HG03045 (cell line): ENCODE measurements around the gene CDH4.

Experiments used
- ATAC-seq: cut with Tn5 transposase; IDR thresholded peaks from one replicate; pipeline ENCODE4 v1.9.1; 2021; ENCODE audit warnings: mild to moderate bottlenecking, moderate library complexity; ENCODE audit not compliant: unreplicated experiment

CDH4 gene

DNA sequence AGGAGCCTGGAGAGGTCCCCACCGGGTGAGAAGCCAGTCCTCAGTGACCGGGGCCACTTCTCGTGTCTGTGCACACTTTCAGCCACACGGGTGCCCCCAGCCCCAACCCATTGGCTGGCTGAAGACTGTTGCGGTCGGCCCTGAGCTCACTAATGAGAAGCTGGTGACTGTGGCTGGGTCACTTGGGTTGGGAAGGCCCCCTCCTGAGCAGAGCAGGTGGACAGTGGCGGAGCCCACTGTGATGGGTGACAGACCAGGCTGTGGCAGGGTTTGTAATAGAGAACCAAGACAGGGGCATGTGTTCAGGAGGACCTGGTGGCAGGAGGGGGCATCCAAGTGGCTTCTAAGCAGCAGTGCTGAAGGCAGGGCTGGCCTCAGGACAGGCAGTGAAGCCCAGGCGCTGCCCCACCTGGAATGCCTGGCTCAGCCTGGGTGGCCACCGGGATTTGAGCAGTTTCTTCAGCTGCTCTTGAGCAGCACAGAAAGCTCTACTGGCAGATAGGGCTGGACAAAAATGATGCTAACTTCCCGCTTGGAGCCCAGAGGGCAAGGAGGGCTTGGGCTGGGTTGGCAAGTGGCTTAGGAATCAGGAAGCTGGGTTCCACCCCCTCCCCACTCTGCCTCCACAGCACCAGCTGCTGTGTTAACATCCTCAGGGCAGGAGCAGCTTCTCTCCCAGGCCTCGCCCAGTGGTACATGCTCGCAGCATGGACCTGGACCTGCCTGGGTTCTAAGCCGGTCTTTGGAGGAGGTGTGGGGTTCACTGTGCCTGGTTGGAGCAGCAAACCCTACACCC lies 256.4 kb downstream of the CDH4 start:
- ATAC-seq: no peak

DNA sequence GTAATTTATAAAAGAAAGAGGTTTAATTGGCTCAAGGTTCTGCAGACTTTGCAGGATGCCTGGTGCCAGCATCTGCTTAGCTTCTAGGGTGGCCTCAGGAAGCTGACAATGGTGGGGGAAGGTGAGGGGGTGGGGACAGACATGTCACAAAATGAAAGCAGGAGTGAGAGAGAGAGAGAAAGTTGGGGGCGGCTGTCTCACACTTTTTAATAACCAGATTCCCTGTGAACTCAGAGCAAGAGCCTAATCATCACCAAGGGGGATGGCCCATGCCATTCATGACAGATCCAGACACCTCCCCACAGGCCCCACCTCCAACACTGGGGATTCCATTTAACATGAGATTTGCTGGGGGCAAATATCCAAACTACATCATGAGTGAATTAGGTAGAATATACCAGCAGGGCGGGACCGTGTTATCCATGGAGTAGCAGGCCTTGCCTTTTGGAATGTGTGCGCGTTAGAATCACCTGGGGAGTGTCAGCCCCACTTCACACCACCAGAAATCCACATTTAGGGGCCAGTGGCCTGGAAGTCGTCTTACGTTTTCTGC lies 258.8 kb downstream of the CDH4 start:
- no peak for ATAC-seq

DNA sequence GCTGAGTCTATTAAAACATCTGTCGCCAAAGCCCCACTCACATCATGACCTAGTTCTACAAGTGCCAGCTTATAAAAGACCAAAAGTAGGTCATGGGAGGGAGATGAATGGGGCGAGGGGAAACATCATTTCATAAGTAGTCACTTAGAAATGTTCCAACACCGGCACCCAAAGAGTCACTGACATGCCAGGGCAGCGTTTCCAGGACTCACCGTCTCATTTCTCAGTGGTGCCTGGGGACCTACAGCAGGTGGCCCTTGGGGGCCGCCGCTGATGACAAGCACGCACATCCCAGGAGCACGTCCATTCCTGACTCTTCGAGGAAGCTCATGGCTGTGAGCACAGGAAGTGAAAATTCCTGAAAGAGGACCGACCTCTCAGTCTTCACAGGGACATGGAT lies 260.4 kb downstream of the CDH4 start:
- no peak for ATAC-seq

DNA sequence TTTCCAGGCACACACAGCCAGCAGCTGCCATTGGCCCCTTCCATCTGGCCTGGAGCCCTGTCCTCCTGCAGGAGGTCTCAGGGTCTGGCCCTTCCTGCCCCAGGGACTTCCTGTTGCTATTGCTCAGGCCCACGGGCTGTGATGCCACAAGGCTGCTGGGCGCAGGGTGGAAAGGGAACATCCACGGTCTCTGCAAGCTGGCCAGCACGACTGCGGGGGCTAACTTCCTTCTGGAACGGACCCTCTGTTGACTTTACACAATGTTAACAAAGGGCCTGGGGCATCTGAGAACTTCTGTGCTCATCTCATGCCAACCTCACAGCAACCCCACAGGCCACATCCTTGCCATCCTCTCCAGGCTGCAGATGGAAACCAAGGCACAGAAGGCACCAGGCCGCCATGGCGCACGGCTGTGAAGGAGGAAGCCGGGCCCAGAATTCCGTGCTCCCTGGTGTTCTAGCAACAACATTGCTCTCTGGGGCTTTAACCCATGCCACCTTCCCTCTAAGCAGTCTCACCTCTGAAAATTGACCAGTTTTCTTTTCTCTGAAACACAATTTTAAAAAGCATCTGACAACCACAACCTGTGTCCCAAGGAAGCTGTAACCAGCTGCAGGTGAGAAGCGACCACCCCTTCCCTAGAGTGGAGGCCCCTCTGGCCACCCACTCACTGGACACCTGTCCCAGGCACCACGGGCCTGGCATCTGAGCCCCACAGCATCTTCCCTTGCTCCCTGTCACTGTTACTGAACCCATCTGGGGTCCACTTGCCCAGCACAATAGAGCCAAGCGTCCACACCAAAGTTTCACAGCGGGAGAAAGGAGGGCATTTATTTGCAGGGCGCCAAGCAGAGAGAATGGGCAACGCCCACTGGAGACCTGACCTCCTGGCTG lies 261.3 kb downstream of the CDH4 start:
- no peak for ATAC-seq

DNA sequence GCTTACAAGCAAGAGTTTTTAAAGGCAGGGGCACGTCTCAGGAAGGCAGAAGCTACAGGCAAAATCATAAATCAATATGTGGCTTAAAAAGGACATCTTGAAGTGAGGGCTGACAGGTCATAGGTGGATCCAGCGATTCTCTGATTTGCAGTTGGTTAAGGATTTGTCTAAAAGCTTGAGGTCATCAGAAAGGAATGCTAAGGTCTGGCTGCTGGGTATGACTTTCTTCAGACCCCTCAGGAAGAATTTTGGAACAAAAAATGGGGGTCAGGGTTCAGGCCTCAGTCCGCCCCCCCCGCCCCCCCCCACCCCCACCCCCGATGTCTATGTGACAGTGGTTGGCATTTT lies 261.9 kb downstream of the CDH4 start:
- no peak for ATAC-seq

DNA sequence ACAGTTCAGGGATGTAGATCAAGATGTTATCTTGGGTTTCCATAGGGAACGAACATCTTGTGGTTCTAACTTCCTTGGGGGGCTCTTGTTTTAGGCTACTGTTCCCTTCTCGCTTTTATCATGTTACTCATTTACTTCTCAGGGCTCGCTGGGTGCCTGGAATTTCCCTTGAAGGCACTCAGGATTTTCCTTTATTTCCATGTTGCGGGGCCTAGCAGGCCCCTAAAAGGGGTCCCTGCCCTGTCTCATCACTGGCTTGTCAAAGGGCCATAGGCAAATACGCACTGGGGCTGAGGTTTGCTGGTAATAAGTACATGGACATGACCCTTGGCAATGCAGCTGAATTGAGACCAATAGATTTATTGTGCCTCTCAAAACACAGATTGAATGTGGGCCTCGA lies 262.3 kb downstream of the CDH4 start:
- ATAC-seq: no peak

DNA sequence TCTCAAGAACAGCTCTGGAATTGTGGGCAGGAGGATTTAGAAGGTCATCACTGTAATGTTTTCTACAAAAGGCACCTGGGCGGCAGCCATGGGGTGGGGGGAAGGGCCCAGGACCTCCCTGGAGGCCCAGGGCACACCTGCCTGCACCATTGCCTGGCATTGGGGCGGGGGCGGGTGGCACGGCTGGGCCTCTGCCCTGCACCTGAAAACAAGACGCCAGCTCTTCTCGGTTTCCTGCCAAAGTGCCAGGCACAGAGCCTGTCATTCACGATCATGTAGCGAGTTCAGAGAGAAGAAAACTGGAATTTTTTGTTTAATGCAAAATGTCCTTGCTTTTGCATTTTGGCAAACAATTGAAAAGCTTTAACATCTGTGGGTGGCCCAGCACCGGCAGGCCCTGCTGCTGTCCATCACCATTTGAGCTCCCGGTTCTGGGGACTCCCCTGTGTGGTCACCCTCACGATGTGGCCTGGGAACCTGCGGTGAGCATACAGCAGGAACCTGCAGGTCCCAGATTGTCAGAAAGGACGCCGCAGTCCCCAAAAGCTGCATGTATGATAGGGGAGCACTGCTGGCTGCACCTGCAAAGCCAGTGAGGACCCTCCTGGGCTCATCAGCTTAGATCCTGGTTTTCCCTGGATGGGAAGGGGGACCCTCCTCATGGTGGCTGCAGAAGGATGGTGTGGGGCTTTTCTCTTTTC lies 262.9 kb downstream of the CDH4 start:
- ATAC-seq: no peak

DNA sequence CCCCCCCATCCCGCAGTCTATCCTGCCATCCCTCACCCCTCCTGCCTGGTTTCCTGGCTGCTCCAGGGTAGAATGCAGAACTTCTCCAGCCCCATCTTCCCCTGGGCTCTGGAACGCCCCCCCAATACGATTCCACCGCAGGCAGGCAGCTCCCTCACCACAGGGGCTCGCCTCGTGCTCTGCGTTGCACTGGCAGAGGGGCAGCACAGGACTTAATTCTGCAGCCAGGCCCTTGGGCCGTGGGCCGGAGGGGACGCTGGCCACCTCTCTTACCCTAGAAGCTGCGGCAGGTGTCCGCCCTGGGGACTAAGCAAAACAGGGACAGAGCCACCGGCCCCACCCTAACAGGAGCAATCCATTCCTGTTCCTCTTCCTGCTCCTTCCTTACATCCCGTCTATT lies 263.9 kb downstream of the CDH4 start:
- no peak for ATAC-seq

DNA sequence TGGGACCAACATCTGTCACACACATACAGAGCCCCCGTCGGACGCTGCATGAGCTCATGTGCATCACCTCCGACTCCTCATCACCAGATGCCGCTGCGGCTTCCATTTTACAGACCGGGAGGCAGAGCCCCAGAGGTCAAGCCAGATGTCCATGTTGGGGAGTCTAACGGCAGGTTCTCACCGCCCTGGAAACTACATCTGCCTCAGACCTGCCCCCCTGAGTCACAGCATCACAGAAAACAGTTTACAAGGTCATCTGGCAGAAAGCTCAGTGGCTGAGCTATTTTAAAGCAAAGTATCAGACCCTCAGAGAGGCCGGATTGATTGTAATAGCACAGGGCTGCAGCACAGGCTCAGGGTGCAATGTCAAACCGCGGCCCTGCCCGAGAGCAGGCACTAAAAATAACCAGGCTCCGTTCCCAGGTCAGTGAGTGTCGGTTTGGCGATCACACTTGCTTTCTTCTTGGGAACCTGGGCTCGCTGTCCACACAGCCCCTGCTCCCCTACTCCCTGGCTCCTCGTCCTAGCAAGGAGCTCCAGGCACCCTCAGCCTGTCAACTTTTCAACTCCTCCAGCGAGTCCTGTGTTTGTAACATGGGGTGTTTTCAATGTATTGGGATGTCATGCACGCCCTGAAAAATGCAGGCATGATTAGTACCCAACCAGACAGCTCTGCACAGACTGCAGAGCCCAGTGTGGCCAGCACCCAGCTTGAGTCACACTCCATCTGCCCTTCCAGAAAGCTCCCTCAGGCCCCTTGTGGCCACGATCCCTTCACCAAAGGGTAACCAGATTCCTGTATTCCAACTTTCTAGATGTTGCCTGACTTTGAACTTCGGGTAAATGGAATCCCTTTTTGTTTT lies 264.5 kb downstream of the CDH4 start:
- ATAC-seq: no peak

DNA sequence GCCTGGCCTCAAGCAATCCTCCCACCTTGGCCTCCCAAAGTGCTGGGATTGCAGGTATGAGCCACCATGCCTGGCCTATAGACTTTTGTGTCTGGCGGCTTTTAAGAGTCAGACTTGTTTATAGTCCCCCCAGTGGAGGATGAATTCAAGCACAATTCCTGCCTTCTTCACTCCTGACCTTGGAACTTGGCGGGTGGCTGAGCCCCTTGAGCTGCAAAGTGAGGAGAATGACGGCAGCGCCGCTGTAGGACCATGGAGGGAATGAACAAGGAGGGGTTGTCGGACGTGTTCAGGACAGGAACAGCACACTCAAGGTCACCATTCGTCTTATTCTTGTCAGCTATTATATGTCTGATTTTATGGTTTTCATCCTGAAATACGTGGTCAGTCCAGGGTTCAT lies 265.4 kb downstream of the CDH4 start:
- ATAC-seq: no peak

DNA sequence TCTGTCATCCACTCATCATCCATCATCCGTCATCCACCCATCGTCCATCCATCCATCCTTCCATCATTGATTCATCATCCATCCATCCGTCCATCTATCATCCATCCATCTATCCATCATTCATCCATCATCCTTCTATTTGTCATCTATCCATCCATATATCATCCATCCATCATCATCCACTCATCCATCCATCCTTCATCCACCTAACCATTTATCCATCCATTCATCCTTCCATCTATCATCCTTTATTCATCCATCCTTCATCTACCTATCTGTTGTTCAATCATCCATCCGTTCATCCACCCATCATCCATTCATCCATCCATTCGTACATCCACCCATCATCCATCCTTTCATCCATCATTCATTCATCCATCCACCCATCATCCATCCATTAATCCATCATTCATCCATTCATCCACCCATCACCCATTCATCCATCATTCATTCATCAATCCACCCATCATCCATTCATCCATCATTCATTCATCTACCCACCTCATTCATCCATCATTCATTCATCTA lies 266.4 kb downstream of the CDH4 start:
- no peak for ATAC-seq

DNA sequence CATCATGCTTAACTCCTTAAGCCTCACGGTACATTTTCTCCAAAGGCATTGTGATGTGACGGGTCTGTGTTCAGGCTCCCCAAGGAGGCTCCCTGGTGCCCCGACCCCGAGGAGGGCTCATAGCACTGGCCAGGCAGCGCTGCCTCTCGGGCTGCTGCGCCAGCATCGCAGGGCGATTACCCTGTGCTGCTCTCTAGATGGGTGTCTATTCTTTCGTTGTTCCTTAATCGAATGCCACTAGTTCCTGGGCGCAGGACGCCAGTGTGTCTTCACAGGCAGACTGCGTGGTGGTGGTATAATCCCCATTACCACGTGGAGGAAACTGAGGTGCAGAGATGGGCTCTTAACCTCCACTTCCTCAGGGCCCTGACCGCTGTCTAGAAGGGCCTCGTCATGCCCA lies 267.4 kb downstream of the CDH4 start:
- no peak for ATAC-seq

DNA sequence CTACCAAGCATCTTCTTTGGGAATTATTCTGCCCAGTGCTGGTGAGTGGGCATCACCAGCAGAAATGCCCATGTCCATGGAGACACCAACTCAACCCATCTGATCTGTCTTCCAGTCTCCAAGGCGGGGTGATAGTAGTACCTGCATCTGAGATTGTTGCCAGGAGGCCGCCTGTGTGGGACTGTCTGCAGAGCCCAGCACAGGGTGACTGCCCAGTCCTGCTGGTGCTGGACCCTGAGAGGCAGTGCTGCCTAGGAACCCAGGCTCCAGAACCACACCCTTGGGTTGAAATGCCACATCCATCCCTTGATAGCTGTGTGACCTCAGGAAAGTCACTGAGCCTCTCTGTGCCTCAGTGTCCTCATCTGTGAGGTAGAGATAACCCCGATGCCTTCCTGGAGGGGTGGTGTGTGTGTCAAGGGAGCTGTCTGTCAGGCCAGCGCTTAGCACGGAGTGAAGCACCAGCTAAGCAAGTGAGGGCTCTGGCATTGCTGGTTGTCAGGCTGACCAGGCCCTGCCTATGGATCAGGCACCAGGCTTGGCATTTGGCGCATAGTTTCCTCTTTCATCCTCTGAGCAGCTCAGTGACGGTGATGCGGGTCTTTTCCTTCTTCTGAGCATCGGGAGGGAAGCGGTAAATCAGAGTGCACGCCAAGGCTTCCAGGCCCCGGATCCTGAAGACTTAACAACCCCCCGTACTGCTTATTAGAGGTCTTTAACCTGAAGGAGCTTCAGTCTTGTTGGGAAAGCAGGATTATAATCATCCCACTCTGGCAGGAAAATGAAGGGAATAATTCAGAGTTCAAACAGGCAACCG lies 268.2 kb downstream of the CDH4 start:
- ATAC-seq: no peak

DNA sequence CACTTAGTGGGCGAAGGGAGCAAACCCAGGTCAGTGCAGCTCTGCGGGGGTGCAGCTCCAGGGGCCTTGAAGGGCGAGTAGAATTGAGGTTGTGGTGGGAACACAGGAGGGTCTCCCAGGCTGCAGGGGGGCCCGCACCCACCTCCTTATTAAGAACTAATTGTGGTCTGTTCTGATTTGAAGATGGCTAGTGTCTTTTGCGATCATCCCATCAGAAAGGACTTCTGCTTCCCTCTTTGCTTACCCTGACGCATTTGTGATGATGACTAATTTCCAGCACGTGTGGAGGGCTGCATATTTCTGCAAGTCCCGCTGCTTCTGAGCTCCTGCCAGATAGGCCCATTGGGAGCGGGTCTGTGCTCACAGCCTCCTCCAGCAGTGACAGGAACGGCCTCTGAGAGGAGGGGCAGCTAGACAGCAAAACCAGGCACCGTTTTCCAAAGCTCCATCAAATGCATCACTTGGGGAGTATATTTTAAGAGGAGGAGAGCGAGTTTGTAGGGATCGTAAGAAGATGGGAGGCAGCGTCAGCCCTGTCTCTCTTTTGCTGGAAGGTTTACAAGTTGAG lies 268.9 kb downstream of the CDH4 start:
- ATAC-seq: no peak

DNA sequence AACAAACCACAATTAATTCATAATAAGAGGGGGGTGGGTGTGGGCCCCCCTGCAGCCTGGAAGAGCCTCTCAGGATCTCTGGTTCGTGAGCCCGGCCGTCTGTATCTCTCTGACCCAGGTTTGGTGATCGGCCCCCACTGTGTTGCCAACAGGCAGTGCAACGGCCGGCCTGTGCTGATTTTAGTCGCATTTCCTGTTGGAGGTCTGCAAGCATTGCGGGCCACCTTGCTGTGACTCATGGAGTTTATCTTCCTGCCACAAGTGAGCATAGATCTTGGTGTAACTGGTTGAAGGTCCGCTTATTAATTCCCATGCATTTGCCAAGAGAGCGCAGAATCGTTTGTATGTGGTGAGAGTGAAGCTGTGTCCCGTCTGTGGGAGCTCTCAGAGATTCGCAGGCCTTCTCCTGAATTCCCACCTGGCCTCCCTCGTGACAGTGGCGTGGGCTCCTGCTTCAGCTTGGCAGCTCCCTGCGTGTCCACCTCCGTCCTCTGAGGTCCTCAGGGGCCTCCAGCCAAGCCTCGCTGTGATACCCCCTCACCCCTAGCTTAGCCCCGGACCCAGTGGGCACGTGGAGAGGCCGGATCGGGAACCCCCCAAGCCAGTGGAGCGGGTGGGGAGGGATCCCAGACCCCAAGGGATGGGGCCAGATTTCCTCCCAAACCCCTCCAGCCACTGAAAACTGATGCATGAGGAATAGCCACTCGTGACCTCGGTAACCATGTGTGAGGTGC lies 269.8 kb downstream of the CDH4 start:
- no peak for ATAC-seq

DNA sequence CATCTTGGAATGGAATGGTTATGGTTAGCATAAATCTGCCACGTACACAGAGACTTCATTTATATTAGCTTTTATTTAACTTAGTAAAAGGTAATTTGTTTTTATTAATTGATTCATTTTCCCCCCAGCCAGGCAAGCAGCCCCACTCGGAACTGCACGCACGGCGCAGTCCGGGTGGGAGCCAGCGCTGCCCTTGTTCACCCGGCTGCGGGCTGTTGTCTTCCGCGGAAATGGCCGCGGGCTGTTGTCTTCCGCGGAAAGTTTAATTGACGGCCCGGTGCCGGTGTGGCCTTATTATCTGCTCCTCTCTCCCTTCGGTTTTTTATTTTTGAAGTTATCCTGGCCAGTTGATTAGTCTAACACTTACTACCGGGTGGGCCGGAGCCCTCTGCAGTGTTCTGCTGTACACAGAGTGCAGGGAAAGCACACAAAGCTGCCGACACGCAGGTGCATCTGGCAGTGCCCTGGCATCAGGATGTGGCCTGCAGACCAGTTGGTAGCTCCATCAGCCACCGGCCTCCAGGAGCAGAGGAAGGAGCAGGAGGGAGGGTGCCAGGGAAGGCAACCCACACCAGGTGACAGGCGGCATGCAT lies 270.5 kb downstream of the CDH4 start:
- no peak for ATAC-seq

DNA sequence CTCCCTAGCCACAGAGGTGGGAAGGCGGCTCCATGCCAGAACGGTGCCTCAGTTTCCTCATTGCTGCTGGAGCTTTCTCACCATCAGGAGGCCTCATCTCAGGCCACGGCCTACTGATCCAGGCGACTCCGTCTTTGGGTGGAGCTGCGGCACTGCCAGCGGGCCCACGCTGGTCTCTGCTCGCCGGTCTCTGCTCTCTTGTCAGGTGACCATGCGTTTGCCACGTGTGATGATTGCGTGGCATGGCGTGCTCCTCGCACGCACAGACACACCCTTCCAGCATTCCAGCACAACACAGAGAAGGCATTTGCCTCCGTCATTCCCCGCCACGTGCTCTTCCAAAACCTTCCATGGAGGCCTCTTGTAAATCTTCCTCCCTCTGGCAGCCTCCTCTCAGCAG lies 271.1 kb downstream of the CDH4 start:
- ATAC-seq: no peak
